H1 (cell line): ENCODE data around the gene GCSH. TPM values are rescaled to one million over a fixed set of nuclear protein-coding genes. Genes with fewer than 3 reads are reported as not detected.

Experiments used
- ASH2L ChIP-seq: fragments of 200-600, 300-600 bp; sonication (generic); IDR thresholded peaks from one replicate; pipeline ENCODE4 v1.7.1; 2017; ENCODE audit warnings: low read length
- BACH1 ChIP-seq: IDR thresholded peaks from 2 replicates; pipeline ENCODE4 v1.6.1; 2012; ENCODE audit warnings: low read length, improper control_type of control experiment
- CEBPB ChIP-seq: IDR thresholded peaks from 2 replicates; pipeline ENCODE4 v1.6.1; 2012; ENCODE audit warnings: low read depth, low read length
- CHD2 ChIP-seq: IDR thresholded peaks from 2 replicates; pipeline ENCODE4 v1.6.1; 2012; ENCODE audit warnings: low read length, improper control_type of control experiment
- CTBP2 ChIP-seq: IDR thresholded peaks from 2 replicates; pipeline ENCODE4 v1.7.0; 2011; ENCODE audit warnings: borderline replicate concordance, mild to moderate bottlenecking, moderate library complexity, mixed read lengths, low read length; ENCODE audit not compliant: insufficient read depth, insufficient read length
- EGR1 ChIP-seq: IDR thresholded peaks from 2 replicates; pipeline ENCODE4 v1.6.1; 2011; ENCODE audit warnings: low read depth, low read length, borderline replicate concordance
- HDAC2 ChIP-seq, 2 experiments: fragments of 300-600 bp in 1 of 2; sonication (generic) in 1 of 2; IDR thresholded peaks; 2 replicates each; pipeline ENCODE4 v1.6.1; 2011 to 2012; ENCODE audit warnings: low read depth in 2 of 2, low read length in 2 of 2, mild to moderate bottlenecking in 2 of 2, moderate library complexity in 2 of 2, borderline replicate concordance in 1 of 2, inconsistent platforms in 1 of 2
- KDM4A ChIP-seq: IDR thresholded peaks from one replicate; pipeline ENCODE4 v1.7.1; 2012; ENCODE audit warnings: low read depth, mild to moderate bottlenecking, moderate library complexity, low read length, inconsistent platforms; ENCODE audit not compliant: severe bottlenecking
- KDM5A ChIP-seq: fragments of 200-600 bp; IDR thresholded peaks from 2 replicates; pipeline ENCODE4 v1.7.1; 2012; ENCODE audit warnings: mild to moderate bottlenecking, low read length, inconsistent platforms, mixed read lengths
- MAFK ChIP-seq: IDR thresholded peaks from 2 replicates; pipeline ENCODE4 v1.6.1; 2012; ENCODE audit warnings: low read depth, mild to moderate bottlenecking, improper control_type of control experiment, low read length
- NANOG ChIP-seq: IDR thresholded peaks from 2 replicates; pipeline ENCODE4 v1.6.1; 2011; ENCODE audit warnings: low read length, low read depth, mild to moderate bottlenecking, inconsistent platforms; ENCODE audit not compliant: insufficient read depth, poor library complexity, severe bottlenecking
- POLR2AphosphoS5 ChIP-seq: IDR thresholded peaks from 2 replicates; pipeline ENCODE4 v1.6.1; 2011; ENCODE audit warnings: low read depth, low read length
- RBBP5 ChIP-seq: IDR thresholded peaks from 2 replicates; pipeline ENCODE4 v1.7.1; 2012; ENCODE audit warnings: low read depth, mild to moderate bottlenecking, inconsistent platforms, low read length, moderate library complexity, borderline replicate concordance
- RFX5 ChIP-seq: IDR thresholded peaks from 2 replicates; pipeline ENCODE4 v1.6.1; 2011; ENCODE audit warnings: low read depth, low read length, improper control_type of control experiment, borderline replicate concordance
- RNF2 ChIP-seq: fragments of 200-900, 300-1000 bp; sonication (generic); IDR thresholded peaks from 2 replicates; pipeline ENCODE4 v1.7.1; 2016; ENCODE audit warnings: borderline replicate concordance, low read depth, mild to moderate bottlenecking, antibody characterized with exemption, low read length; ENCODE audit not compliant: poor library complexity, severe bottlenecking; ENCODE audit errors: missing control alignments
- SIX5 ChIP-seq: IDR thresholded peaks from 2 replicates; pipeline ENCODE4 v1.6.1; 2011; ENCODE audit warnings: mild to moderate bottlenecking, low read depth, low read length
- SP4 ChIP-seq: IDR thresholded peaks from 2 replicates; pipeline ENCODE4 v1.6.1; 2012; ENCODE audit warnings: low read length, inconsistent platforms
- TAF7 ChIP-seq: optimal IDR thresholded peaks from 2 replicates; pipeline ENCODE3; 2011; ENCODE audit warnings: low read depth, mild to moderate bottlenecking, inconsistent platforms, low read length, moderate library complexity, borderline replicate concordance
- TEAD4 ChIP-seq: IDR thresholded peaks from 2 replicates; pipeline ENCODE4 v1.6.1; 2012; ENCODE audit warnings: low read depth, low read length, inconsistent platforms, mixed read lengths
- polyA plus RNA-seq, 7 experiments: library from polyadenylated mRNA; depleted of rRNA in 3 of 7; stranded (reverse) in 5 of 7; unstranded in 2 of 7; fragments of >200 nt in 5 of 7; fragments of 200-250 nt in 2 of 7; gene quantifications; 1 replicate in 5 of 7; 2 replicates in 1 of 7; 4 replicates in 1 of 7; pipeline versions ENCODE4 v1.2.1 to v1.2.3, GENCODE V29; 2011 to 2013; ENCODE audit warnings: missing spikeins in 2 of 7, mixed read lengths in 2 of 7
- total RNA-seq: library from RNA; stranded (reverse); fragmentation: NEBNext Ultra II Directional; extraction: Animal tissue kit (Norgen Biotek cat#: 25700); gene quantifications from 2 replicates; pipeline ENCODE4 v1.2.1, GENCODE V29; 2021
- TF ChIP-seq, protein P1 (sequence below), 3 experiments: IDR thresholded peaks; 1 replicate in 2 of 3; 2 replicates in 1 of 3; pipeline versions ENCODE4 v1.5.1 to v1.6.1; 2011; ENCODE audit warnings: low read length in 3 of 3, mild to moderate bottlenecking in 3 of 3, inconsistent platforms in 2 of 3, low read depth in 1 of 3, moderate library complexity in 1 of 3; ENCODE audit not compliant: insufficient read depth in 1 of 3; ENCODE audit errors: control extremely low read depth in 1 of 3
- TF ChIP-seq, protein P2 (sequence below): IDR thresholded peaks from 2 replicates; pipeline ENCODE4 v1.6.1; 2012; ENCODE audit warnings: inconsistent platforms

Gene GCSH
- total and polyA plus RNA-seq, 2 of the 8 experiments (the other 6 are each of a cell fraction or from before 2014, with no cell fraction given): 28.2 to 108 TPM

DNA sequence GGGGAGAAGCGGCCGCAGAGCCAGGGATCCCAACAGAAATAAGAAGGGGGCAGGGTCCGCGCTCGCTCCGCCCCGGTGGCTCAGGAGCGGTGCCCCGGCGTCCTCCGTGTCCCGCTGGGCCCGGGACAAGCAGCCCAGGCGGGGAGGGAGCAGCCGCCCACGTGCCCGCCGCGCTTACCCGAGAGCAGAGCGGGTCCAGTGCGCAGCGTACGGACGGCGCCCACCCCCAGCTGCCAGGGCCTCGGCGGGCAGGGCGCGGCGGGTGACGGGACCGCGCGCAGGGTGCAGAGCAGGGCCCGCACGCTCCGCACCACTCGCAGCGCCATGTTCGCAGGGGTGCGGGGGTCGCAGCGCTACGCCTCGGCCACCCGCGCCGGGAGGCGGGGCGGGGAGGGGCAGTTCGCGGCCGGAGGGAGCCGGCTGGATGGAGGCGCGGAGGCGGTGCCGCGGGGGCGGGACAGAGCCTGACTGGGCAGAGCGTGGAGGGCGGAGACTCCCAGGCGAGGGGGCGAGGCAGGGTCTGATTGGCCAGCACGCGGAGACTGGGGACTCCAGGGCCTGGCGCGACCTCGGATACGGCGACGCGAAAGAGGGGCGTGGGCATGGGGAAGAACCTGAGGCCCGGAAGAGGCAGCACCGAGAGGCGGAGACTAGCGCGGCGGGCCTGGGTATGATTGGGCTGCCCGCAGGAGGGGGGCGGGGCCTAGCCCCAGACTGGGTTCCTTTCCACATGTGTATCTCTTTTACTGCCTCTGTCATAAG, at the start of gene GCSH (continued):
- TF ChIP-seq, protein P1, sequence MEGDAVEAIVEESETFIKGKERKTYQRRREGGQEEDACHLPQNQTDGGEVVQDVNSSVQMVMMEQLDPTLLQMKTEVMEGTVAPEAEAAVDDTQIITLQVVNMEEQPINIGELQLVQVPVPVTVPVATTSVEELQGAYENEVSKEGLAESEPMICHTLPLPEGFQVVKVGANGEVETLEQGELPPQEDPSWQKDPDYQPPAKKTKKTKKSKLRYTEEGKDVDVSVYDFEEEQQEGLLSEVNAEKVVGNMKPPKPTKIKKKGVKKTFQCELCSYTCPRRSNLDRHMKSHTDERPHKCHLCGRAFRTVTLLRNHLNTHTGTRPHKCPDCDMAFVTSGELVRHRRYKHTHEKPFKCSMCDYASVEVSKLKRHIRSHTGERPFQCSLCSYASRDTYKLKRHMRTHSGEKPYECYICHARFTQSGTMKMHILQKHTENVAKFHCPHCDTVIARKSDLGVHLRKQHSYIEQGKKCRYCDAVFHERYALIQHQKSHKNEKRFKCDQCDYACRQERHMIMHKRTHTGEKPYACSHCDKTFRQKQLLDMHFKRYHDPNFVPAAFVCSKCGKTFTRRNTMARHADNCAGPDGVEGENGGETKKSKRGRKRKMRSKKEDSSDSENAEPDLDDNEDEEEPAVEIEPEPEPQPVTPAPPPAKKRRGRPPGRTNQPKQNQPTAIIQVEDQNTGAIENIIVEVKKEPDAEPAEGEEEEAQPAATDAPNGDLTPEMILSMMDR (IDR thresholded peaks at IDR 0.05; ENCODE audit: control extremely low read depth in 1 of 3, insufficient read depth in 1 of 3, low read depth in 1 of 3, low read length in 3 of 3): no peak
- TF ChIP-seq CTBP2: peak; percentile 60
- no peak for TF ChIP-seq BACH1
- TF ChIP-seq HDAC2 (IDR thresholded peaks at IDR 0.05; ENCODE audit: borderline replicate concordance in 1 of 2, low read depth in 2 of 2, low read length in 2 of 2): no peak
- TF ChIP-seq SP4: no peak
- no peak for TF ChIP-seq MAFK
- TF ChIP-seq KDM4A: peak; percentile 74
- TF ChIP-seq RFX5: no peak
- no peak for TF ChIP-seq TAF7
- no peak for TF ChIP-seq NANOG
- peak; percentile 75; the same call in 1 of the 2 replicates for TF ChIP-seq RBBP5
- peak; percentile 6; the same call in 1 of the 2 replicates for TF ChIP-seq CHD2
- no peak for TF ChIP-seq KDM5A
- no peak for TF ChIP-seq RNF2
- TF ChIP-seq ASH2L: peak; percentile 72
- TF ChIP-seq SIX5: no peak
- no peak for TF ChIP-seq TEAD4
- TF ChIP-seq POLR2AphosphoS5: peak; percentile 48; the same call in 1 of the 2 replicates
- TF ChIP-seq, protein P2, sequence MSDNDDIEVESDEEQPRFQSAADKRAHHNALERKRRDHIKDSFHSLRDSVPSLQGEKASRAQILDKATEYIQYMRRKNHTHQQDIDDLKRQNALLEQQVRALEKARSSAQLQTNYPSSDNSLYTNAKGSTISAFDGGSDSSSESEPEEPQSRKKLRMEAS: peak; percentile 91
- TF ChIP-seq CEBPB: no peak
- TF ChIP-seq EGR1: peak; percentile 89
